HG02870 (cell line): ENCODE measurements around the gene FOXD4.
"Not testable (repeated sequence)": the region's sequence is repeated elsewhere in the genome, so short reads cannot be mapped to it uniquely, and the experiment has no call there.

Source experiments
- ATAC-seq: cut with Tn5 transposase; IDR thresholded peaks from one replicate; pipeline ENCODE4 v1.9.1; 2021; ENCODE audit warnings: mild to moderate bottlenecking, moderate library complexity; ENCODE audit not compliant: unreplicated experiment

The FOXD4 gene

GRCh38 chr9:94323-94722 lies 23.9 kb downstream of the FOXD4 start:
- ATAC-seq = not testable (repeated sequence)

DNA sequence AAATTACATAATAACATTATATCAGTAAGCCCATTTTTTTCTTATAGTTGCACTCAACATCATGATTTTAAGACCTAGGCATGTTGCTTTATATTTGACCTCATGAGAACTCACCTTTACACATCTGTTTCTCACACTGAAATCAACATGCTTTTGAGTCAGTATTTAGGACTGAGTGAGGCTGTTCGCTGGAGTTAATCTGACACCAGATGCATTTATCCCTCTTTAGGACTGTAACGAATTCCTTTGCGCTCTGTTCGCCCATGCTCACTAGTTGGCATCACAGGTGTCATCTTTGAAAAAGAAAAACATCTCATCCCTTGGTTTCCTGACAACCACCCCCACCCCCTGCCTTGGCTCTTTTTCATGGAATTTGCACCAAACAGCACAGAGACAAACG lies 24.3 kb downstream of the FOXD4 start:
- ATAC-seq = not testable (repeated sequence)

DNA sequence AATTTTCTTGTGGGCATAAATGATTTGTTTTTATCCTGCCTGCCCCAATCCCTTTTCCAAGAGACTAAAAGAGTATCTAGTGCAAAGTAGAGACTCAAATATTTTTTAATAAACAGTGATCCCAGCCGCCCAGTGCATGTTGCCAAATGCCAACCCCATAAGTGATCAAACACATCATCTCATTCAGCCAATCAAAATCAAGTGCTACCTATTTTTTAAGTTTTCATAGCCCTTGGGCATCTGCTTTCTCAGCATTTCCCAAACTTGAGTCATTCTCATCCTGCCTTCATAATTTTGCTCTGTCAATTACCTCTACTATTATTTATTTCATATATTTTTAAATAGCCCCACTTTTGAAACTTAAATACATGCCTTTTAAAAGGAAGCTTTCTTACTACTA lies 27.4 kb downstream of the FOXD4 start:
- not testable (repeated sequence) for ATAC-seq

DNA sequence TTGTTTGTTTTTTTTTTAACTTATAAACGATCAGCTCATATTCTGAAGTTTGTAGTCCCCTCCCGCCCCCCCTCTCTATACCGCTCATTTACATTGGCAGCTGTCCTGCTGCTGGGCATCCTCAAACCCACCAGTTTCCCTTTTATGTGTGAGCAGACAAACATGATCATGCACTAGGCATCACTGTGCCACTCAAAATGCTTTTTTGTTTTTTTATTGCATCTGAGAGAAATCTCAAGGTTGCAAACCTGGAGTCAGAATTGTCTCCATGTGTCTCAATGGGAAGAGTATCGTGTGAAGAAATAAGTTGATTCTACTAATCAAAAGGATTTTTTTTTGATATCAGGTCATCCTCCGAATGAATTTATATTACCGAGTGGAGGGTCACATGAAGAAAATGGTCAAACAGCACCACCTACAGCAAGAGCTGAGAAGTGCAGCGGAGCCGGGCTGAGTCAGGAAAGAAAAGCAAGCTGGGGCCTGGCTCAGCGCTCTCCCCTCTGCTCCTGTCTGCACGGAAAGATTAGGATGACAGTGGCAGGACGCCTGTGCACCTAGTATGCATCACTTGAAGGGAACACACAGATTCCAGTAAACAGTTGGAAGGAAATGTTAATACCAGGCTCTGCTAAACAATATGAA lies 29.7 kb downstream of the FOXD4 start:
- ATAC-seq = peak; percentile 62

- not testable (repeated sequence) for ATAC-seq
These were observed 30.4 kb downstream of the FOXD4 start for GRCh38 chr9:87860-88259.

GRCh38 chr9:87105-87504 lies 31.1 kb downstream of the FOXD4 start:
- ATAC-seq = not testable (repeated sequence)

GRCh38 chr9:86697-87096 lies 31.5 kb downstream of the FOXD4 start:
- ATAC-seq = not testable (repeated sequence)

DNA sequence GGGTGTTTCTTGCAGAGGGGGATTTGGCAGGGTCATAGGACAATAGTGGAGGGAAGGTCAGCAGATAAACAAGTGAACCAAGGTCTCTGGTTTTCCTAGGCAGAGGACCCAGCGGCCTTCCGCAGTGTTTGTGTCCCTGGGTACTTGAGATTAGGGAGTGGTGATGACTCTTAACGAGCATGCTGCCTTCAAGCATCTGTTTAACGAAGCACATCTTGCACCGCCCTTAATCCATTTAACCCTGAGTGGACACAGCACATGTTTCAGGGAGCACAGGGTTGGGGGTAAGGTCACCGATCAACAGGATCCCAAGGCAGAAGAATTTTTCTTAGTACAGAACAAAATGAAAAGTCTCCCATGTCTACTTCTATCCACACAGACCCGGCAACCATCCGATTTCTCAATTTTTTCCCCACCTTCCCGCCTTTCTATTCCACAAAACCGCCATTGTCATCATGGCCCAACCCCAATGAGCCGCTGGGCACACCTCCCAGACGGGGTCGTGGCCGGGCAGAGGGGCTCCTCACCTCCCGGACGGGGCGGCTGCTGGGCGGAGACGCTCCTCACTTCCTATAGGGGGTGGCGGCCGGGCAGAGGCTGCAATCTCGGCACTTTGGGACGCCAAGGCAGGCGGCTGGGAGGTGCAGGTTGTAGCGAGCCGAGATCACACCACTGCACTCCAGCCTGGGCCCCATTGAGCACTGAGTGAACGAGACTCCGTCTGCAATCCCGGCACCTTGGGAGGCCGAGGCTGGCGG lies 35.1 kb downstream of the FOXD4 start:
- ATAC-seq = not testable (repeated sequence)

DNA sequence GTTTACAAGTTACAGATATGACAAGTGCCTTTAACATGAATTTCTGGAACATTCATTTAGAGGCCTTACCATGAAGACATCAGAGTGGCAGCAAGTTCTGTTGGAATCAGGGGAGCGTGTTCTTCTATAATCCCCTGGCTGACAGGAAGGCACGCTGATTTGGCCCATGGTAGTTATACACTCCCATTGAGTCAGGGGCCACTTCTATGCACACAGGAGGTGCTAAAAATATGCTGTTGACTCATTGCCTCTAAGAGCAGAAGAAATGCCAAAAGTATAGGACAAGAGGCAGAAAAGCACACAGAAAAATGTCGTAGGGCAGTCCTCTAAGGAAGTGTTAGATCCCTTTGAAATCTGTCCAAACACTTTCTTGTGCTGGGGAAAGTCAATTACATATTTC lies 39.9 kb downstream of the FOXD4 start:
- not testable (repeated sequence) for ATAC-seq

GRCh38 chr9:76389-76788 lies 41.8 kb downstream of the FOXD4 start:
- ATAC-seq = not testable (repeated sequence)

DNA sequence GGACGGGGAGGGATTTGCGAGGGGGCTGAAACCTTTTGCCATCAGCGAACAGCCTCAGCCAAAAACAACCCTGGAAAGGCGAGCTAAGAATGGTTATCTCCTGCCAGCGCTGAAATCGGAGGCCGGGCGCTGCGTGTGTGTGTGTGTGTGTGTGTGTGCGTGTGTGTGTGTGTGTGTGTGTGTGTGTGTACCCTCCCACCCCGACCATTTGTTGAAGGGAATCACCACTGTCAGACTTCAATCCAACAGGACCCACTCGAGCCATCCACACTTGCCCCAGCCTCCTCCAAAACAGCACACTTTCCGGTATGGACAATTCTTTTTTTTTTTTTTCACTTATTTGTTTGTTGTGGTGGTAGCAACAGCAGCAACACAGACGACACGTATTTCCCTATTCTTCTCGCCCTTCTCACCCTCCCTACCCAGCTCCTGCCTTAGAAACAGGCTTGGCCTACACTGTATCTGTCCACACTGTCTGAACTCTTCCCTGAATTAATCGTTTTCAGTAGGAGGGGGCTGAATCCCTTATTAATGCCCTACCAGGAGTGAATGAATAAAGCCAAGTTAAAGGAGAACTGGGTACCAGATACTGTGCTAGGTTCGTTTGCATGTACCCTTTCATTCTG lies 44.2 kb downstream of the FOXD4 start:
- not testable (repeated sequence) for ATAC-seq

- not testable (repeated sequence) for ATAC-seq
These were observed 44.9 kb downstream of the FOXD4 start for GRCh38 chr9:73076-73899.
